Kidney (tissue), 14 donors: ENCODE measurements around the gene HCN2. TPM values are rescaled to one million over a fixed set of nuclear protein-coding genes. Genes with fewer than 3 reads are reported as not detected.

Experiments
- DNase-seq, 5 donors: peaks; one replicate each; pipeline ENCODE4 v3.0.0-alpha.2; 2013 to 2020
- FAIRE-seq: peaks from 2 replicates; lab custom pipeline; 2012; peaks lifted over from hg19 to GRCh38; lab: Jason Lieb, UNC
- H3K27ac ChIP-seq, 2 donors: one replicate each; pipeline ENCODE4 v1.7.0; 2013; ENCODE audit warnings: low read depth in 2 of 2, low read length in 2 of 2, inconsistent platforms in 1 of 2
- H3K27me3 ChIP-seq: one replicate; pipeline ENCODE4 v1.7.1; 2013; ENCODE audit warnings: low read length, inconsistent platforms; ENCODE audit not compliant: control insufficient read depth, insufficient read depth
- H3K36me3 ChIP-seq, 3 donors: one replicate each; pipeline versions ENCODE4 v1.7.0 to v1.7.1; 2013; ENCODE audit warnings: low read length in 3 of 3, control low read depth in 1 of 3, inconsistent platforms in 1 of 3; ENCODE audit not compliant: insufficient read depth in 3 of 3, control insufficient read depth in 2 of 3
- H3K4me1 ChIP-seq, 3 donors: one replicate each; pipeline versions ENCODE4 v1.7.0 to v1.7.1; 2013; ENCODE audit warnings: low read length in 3 of 3, inconsistent platforms in 1 of 3, low read depth in 1 of 3; ENCODE audit not compliant: control insufficient read depth in 2 of 3, insufficient read depth in 2 of 3
- H3K4me3 ChIP-seq, 3 donors: one replicate each; pipeline versions ENCODE4 v1.7.0 to v1.8.1; 2013; ENCODE audit warnings: low read length in 3 of 3, control low read depth in 1 of 3, inconsistent platforms in 1 of 3
- H3K9ac ChIP-seq, 3 donors: one replicate each; pipeline versions ENCODE4 v1.7.0 to v1.7.1; 2013; ENCODE audit warnings: low read length in 3 of 3, control low read depth in 1 of 3, inconsistent platforms in 1 of 3
- H3K9me3 ChIP-seq, 3 donors: one replicate each; pipeline versions ENCODE4 v1.7.0 to v1.7.1; 2013; ENCODE audit warnings: low read length in 3 of 3, control low read depth in 1 of 3, inconsistent platforms in 1 of 3; ENCODE audit not compliant: control insufficient read depth in 2 of 3, insufficient read depth in 1 of 3
- CTCF ChIP-seq: IDR thresholded peaks from 3 replicates; pipeline ENCODE4 v1.5.1; 2012; ENCODE audit warnings: mild to moderate bottlenecking, moderate library complexity, borderline replicate concordance; ENCODE audit not compliant: insufficient read depth; ENCODE audit errors: extremely low read depth
- intact Hi-C: fragments of 100-400 bp; cut with DNase I; formaldehyde crosslinking; loops from one replicate; pipeline ENCODE4 v1.11.1; 2022
- polyA plus RNA-seq: library from polyadenylated mRNA; stranded (reverse); fragments of 350-450 nt; fragmentation: Illumina TruSeq; extraction: RNeasy Lipid Tissue Mini Kit (QIAGEN cat#74804); gene quantifications from one replicate; pipeline ENCODE4 v1.2.3, GENCODE V29; 2014; ENCODE audit warnings: low read depth, low replicate concordance; ENCODE audit not compliant: insufficient read depth
- total RNA-seq: library from RNA; stranded (reverse); fragmentation: NEBNext Ultra II Directional; extraction: Animal tissue kit (Norgen Biotek cat#: 25700); gene quantifications from one replicate; pipeline ENCODE4 v1.2.1, GENCODE V29; 2021
- donor health status: control.
- donor health status: control.
- donor health status: control.
- donor health status: control.
- donor health status: control.
- donor health status: DM: yes; HTN: yes; CAD: no.
- donor health status: Normal renal cell carcinoma (clear cell type).

HCN2 gene
- total and polyA plus RNA-seq, 2 donors from 2014 or later = 0.31 to 1.3 TPM

DNA sequence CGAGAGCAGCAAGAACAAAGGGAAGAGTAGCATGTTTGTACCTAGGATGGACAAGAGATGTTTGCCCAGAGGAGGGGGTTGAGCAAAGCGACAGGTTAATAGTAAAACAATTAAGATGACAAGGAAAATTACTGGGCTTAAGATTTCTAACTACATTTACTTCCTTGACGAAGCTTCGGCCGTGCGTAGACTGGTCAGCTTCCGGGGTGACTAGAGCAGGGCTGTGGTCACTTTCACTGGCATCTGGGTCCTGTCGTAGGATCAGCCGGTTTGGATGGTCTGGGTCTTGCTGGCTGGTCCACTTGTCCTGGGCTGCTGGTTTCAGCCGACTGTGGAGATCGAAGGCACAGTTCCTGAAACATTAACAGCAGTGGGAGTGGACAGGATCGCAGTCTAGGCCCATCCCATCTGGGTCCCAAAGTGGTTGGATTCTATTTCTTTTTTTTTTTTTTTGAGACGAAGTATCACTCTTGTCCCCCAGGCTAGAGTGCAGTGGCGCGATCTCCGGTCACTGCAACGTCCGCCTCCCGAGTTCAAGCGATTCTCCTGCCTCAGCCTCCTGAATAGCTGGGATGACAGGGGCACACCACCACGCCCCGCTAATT, 22.3 kb upstream of the HCN2 start:
- no peak overlapping the region for H3K4me3 ChIP-seq
- H3K4me1 ChIP-seq = peaks cover 0 to 7% (median 0%) of the 10 kb centered on the region in 3 donors
- DNase-seq (peak in 1 of 5 donors; percentile 40), FAIRE-seq (no peak)
- no peaks in the 10 kb centered on the region for H3K27me3 ChIP-seq
- H3K9ac ChIP-seq = no peak overlapping the region
- no peaks in the 10 kb centered on the region for H3K36me3 ChIP-seq
- no peak for TF ChIP-seq CTCF
- no peaks in the 10 kb centered on the region for H3K9me3 ChIP-seq
- H3K27ac ChIP-seq = no peak overlapping the region
- intact Hi-C loops = no loop called here

- no peak overlapping the region for H3K27ac ChIP-seq
- no peak overlapping the region for H3K4me3 ChIP-seq
- peaks cover 0 to 22% (median 4%) of the 10 kb centered on the region in 3 donors for H3K4me1 ChIP-seq
- intact Hi-C loops = no loop called here
- DNase-seq = peak in 1 of 5 donors; percentile 68
- no peaks in the 10 kb centered on the region for H3K36me3 ChIP-seq
- H3K27me3 ChIP-seq = no peaks in the 10 kb centered on the region
- H3K9me3 ChIP-seq = no peaks in the 10 kb centered on the region
- FAIRE-seq = no peak
- no peak overlapping the region for H3K9ac ChIP-seq
- no peak for TF ChIP-seq CTCF
Measured at GRCh38 chr19:570251-570686, 19.4 kb upstream of the HCN2 start.

GRCh38 chr19:570937-571565, 18.6 kb upstream of the HCN2 start:
- FAIRE-seq (no peak), DNase-seq (peak; percentile 72 to 84 (median 80))
- no peaks in the 10 kb centered on the region for H3K9me3 ChIP-seq
- H3K4me1 ChIP-seq = peaks cover 0 to 25% (median 9%) of the 10 kb centered on the region in 3 donors
- no peaks in the 10 kb centered on the region for H3K36me3 ChIP-seq
- H3K27ac ChIP-seq = peak overlapping the region; percentile 2 to 16
- H3K9ac ChIP-seq = peak overlapping the region in 2 of 3 donors; percentile 44 to 46
- no peak for TF ChIP-seq CTCF
- no peaks in the 10 kb centered on the region for H3K27me3 ChIP-seq
- intact Hi-C loops = no loop called here
- H3K4me3 ChIP-seq = peak overlapping the region; percentile 32 to 65 (median 64)
